Measurements from ENCODE around the gene OR6S1. TPM values are rescaled to one million over a fixed set of nuclear protein-coding genes. Genes with fewer than 3 reads are reported as not detected.

OR6S1 gene
- total RNA-seq, 1 donor from 2014 or later: not detected

DNA sequence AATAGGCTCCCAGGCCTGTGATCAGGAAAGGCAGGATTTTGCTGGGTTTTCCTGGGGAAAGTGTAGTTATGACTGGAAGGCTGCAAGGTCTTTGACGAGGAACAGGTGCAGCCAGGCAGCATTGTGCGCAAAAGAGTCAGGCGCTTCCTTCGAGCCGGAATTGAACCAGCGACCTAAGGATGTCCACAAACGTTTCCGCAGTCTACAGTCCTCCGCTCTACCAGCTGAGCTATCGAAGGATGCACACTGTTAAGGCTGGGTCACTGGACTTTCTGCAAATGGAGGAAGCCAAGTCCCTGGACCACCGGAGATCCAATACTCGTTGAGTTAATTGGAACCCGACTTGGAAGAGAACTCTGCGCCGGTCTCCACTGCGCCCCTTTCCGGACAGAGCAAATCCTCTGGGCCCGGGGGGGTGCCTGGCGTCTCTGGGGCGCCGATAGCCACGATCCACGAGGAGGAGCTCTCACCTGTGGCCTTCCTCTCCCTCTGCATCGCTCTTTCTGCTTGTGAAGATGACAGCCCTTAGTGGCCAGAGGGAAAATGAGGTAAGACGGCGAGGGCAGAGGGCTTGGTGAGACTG, 18.4 kb upstream of the OR6S1 start:
- Mint-ChIP-seq H3K4me3 (no peak overlapping the region), H3K36me3 (ENCODE audit: low read depth) (no peaks in the 10 kb centered on the region), H3K27ac (no peak overlapping the region), H3K9me3 (no peaks in the 10 kb centered on the region), H3K27me3 (peaks cover 21% of the 10 kb centered on the region), H3K4me1 (peaks cover 22% of the 10 kb centered on the region)
- ChIA-PET POLR2A (interaction anchor here (1.9 kb wide), 1 partner anchor 22 kb away, joined by 4 read pairs; no protein-coding TSS in a partner anchor), CTCF (interaction anchor here (1.6 to 2.2 kb wide), 3 partner anchors 31 to 214 kb away, joined by 4 to 21 read pairs (median 17); no protein-coding TSS in a partner anchor)
- TF ChIP-seq, protein P1, sequence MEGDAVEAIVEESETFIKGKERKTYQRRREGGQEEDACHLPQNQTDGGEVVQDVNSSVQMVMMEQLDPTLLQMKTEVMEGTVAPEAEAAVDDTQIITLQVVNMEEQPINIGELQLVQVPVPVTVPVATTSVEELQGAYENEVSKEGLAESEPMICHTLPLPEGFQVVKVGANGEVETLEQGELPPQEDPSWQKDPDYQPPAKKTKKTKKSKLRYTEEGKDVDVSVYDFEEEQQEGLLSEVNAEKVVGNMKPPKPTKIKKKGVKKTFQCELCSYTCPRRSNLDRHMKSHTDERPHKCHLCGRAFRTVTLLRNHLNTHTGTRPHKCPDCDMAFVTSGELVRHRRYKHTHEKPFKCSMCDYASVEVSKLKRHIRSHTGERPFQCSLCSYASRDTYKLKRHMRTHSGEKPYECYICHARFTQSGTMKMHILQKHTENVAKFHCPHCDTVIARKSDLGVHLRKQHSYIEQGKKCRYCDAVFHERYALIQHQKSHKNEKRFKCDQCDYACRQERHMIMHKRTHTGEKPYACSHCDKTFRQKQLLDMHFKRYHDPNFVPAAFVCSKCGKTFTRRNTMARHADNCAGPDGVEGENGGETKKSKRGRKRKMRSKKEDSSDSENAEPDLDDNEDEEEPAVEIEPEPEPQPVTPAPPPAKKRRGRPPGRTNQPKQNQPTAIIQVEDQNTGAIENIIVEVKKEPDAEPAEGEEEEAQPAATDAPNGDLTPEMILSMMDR (IDR thresholded peaks at IDR 0.05): no peak
- intact Hi-C loops (cut with micrococcal nuclease): no loop called here
- DNase-seq (no peak), ATAC-seq (ENCODE audit: low read depth) (no peak)

DNA sequence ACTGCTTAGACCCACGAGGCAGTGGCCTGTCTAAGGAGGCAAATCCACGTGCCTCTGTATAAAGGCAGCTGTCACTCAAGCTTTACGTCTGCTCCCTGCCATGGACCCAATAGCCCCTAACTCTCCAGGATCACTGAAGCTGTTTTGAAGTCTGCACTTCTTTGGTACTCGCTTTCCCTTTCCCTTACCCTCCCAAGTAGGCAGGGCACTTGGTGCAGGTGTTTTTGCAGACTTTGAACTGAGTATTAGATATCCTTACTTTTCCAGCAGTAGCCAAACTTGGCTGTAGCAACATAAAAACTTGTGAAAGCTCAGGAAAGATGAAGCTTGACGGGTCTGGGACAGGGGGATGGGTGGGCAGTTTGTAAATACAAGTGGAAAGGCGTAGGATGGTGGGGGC, 17.8 kb upstream of the OR6S1 start:
- H3K27me3 Mint-ChIP-seq: peaks cover 23% of the 10 kb centered on the region
- DNase-seq (no peak), ATAC-seq (ENCODE audit: low read depth) (no peak)
- ChIA-PET CTCF (interaction anchor here (1.6 to 2.2 kb wide), 2 partner anchors 32 to 214 kb away, joined by 4 to 17 read pairs; no protein-coding TSS in a partner anchor), POLR2A (interaction anchor here (1.9 kb wide), 1 partner anchor 22 kb away, joined by 4 read pairs; no protein-coding TSS in a partner anchor)
- intact Hi-C loops (cut with micrococcal nuclease): no loop called here
- no peaks in the 10 kb centered on the region for H3K36me3 Mint-ChIP-seq (ENCODE audit: low read depth)
- H3K4me1 Mint-ChIP-seq: peaks cover 18% of the 10 kb centered on the region
- H3K9me3 Mint-ChIP-seq: no peaks in the 10 kb centered on the region
- TF ChIP-seq, protein P1 (IDR thresholded peaks at IDR 0.05): no peak
- H3K4me3 Mint-ChIP-seq: no peak overlapping the region
- H3K27ac Mint-ChIP-seq: no peak overlapping the region

DNA sequence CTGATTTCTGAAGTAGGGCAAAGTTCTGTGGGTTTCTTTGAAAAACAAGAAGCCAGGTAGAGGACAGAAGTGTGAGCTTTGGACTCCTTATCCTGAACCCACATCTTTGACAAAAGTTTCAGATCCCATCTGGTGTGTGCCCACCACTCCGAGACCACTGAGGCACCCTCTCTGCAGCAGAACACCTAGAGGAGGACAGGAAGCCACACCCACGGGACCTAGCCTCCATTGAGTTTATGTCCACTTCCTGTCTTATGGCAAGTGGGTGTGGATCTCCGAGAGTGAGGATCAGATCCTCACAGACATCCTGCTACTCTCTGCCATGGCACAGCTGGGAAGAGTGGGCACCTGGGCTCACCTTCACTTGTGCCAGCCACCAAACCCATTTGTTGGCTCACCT, 16.8 kb upstream of the OR6S1 start:
- ChIA-PET POLR2A (interaction anchor here (0.9 to 1.0 kb wide), 2 partner anchors 25 to 316 kb away, joined by 3 to 6 read pairs; no protein-coding TSS in a partner anchor), CTCF (interaction anchor here (1.0 to 2.2 kb wide), 4 partner anchors 33 to 215 kb away, joined by 3 to 17 read pairs (median 4); no protein-coding TSS in a partner anchor)
- H3K4me3 Mint-ChIP-seq: no peak overlapping the region
- peaks cover 15% of the 10 kb centered on the region for H3K4me1 Mint-ChIP-seq
- TF ChIP-seq, protein P1 (IDR thresholded peaks at IDR 0.05): no peak
- DNase-seq (no peak), ATAC-seq (ENCODE audit: low read depth) (no peak)
- no peaks in the 10 kb centered on the region for H3K36me3 Mint-ChIP-seq (ENCODE audit: low read depth)
- intact Hi-C loops (cut with micrococcal nuclease): no loop called here
- H3K27ac Mint-ChIP-seq: no peak overlapping the region
- H3K9me3 Mint-ChIP-seq: no peaks in the 10 kb centered on the region
- H3K27me3 Mint-ChIP-seq: peaks cover 32% of the 10 kb centered on the region

DNA sequence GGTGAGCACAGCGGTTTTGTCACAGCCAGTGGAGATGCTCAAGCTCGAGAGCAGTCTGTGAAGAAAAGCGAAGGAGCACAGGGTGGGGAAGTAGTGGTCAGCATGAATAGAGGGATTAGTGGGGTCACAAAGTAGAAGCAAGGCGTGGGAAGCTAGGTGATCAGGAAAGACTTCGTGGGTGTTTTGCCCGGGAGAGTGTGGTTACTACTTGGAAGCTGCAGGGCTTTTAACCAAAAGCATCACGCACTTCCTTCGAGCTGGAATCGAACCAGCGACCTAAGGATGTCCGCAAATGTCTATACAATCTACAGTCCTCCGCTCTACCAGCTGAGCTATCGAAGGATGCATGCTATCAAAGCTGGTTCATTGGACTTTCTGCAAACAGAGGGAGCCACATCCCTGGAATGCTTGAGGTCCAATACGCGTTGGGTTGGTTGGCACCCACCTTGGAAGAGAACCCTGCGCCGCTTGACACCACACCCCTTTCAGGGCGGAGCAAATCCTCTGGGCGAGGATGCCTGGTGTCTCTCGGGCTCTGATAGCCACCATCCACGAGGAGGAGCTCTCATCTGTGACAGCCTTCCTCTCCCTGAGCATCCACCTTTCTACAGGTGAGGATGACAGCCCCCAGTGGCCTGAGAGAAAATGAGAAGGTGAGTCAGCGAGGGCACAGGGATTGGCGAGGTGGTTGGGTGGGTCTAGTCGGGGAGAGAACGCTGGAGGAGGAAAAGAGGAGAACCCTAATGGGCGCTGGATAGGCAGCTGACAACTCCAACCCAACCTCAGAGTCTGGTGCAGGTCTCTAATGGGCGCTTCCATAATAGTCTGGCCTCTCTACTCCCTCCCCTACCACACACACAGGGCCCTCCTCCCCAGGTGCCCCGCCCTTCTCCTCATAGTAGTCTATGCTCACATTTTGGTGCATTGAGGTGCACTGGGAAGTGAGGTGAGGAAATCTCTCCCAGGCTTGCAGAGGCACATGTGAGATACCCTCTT, 16.0 kb upstream of the OR6S1 start:
- H3K4me3 Mint-ChIP-seq: no peak overlapping the region
- ATAC-seq (ENCODE audit: low read depth) (no peak), DNase-seq (no peak)
- peaks cover 37% of the 10 kb centered on the region for H3K27me3 Mint-ChIP-seq
- ChIA-PET CTCF (interaction anchor here (1.0 to 2.3 kb wide), 4 partner anchors 34 to 200 kb away, joined by 3 to 17 read pairs (median 8); no protein-coding TSS in a partner anchor), POLR2A (interaction anchor here (0.9 kb wide), 1 partner anchor 316 kb away, joined by 6 read pairs; no protein-coding TSS in a partner anchor)
- no peaks in the 10 kb centered on the region for H3K9me3 Mint-ChIP-seq
- no peak overlapping the region for H3K27ac Mint-ChIP-seq
- intact Hi-C loops (cut with micrococcal nuclease): no loop called here
- TF ChIP-seq, protein P1 (IDR thresholded peaks at IDR 0.05): no peak
- H3K4me1 Mint-ChIP-seq: peaks cover 14% of the 10 kb centered on the region
- H3K36me3 Mint-ChIP-seq (ENCODE audit: low read depth): no peaks in the 10 kb centered on the region
